Neural progenitor cell (in vitro differentiated cells): ENCODE results near the gene CREB5. TPM values are rescaled to one million over a fixed set of nuclear protein-coding genes. Genes with fewer than 3 reads are reported as not detected.

ENCODE experiments used
- DNase-seq: peaks from one replicate; pipeline ENCODE4 v3.0.0-alpha.2; 2016; ENCODE audit warnings: low spot score
- H2AFZ ChIP-seq: fragments of 200-600 bp; sonication (generic); replicated peaks from 2 replicates; pipeline ENCODE4 v1.6.1; 2016; ENCODE audit warnings: antibody characterized with exemption
- H3F3A ChIP-seq: fragments of 200-600 bp; sonication (generic); 2 replicates; pipeline ENCODE4 v1.6.1; 2016; ENCODE audit warnings: antibody characterized with exemption, low read depth
- H3K27ac ChIP-seq: fragments of 200-600 bp; sonication (generic); 2 replicates; pipeline ENCODE4 v1.5.1; 2016; ENCODE audit warnings: mild to moderate bottlenecking
- H3K27me3 ChIP-seq: fragments of 200-600 bp; sonication (generic); 2 replicates; pipeline ENCODE4 v1.6.1; 2016; ENCODE audit warnings: mild to moderate bottlenecking, moderate library complexity
- H3K36me3 ChIP-seq: fragments of 200-600 bp; sonication (generic); 2 replicates; pipeline ENCODE4 v1.5.1; 2016
- H3K4me1 ChIP-seq: fragments of 200-600 bp; sonication (generic); 2 replicates; pipeline ENCODE4 v1.6.1; 2016; ENCODE audit warnings: mixed run types
- H3K4me2 ChIP-seq: fragments of 200-600 bp; sonication (generic); 2 replicates; pipeline ENCODE4 v1.6.1; 2016
- H3K4me3 ChIP-seq: fragments of 200-600 bp; sonication (generic); 2 replicates; pipeline ENCODE4 v1.5.1; 2016
- H3K79me2 ChIP-seq: fragments of 200-600 bp; sonication (generic); 2 replicates; pipeline ENCODE4 v1.6.1; 2016; ENCODE audit warnings: low read depth
- H3K9ac ChIP-seq: fragments of 200-600 bp; sonication (generic); 2 replicates; pipeline ENCODE4 v1.6.1; 2016
- H3K9me3 ChIP-seq: fragments of 200-600 bp; sonication (generic); 2 replicates; pipeline ENCODE4 v1.5.1; 2016; ENCODE audit warnings: low read depth
- H4K20me1 ChIP-seq: fragments of 200-600 bp; sonication (generic); 2 replicates; pipeline ENCODE4 v1.6.1; 2016; ENCODE audit warnings: low read depth
- H3K27ac Mint-ChIP-seq: 3 replicates; pipeline ENCODE4 v1.8.0; 2021; ENCODE audit warnings: mixed read lengths
- H3K27me3 Mint-ChIP-seq: 2 replicates; pipeline ENCODE4 v1.8.0; 2022; ENCODE audit warnings: low read depth, mild to moderate bottlenecking, inconsistent platforms, moderate library complexity, mixed read lengths; ENCODE audit not compliant: insufficient read depth
- H3K36me3 Mint-ChIP-seq: 3 replicates; pipeline ENCODE4 v1.8.0; 2021; ENCODE audit warnings: mixed read lengths
- H3K4me1 Mint-ChIP-seq: 3 replicates; pipeline ENCODE4 v1.8.0; 2021; ENCODE audit warnings: mixed read lengths
- H3K4me3 Mint-ChIP-seq: 3 replicates; pipeline ENCODE4 v1.8.0; 2021; ENCODE audit warnings: mild to moderate bottlenecking, moderate library complexity, mixed read lengths
- H3K9me3 Mint-ChIP-seq: 3 replicates; pipeline ENCODE4 v1.8.0; 2020; ENCODE audit warnings: mixed read lengths
- EZH2 ChIP-seq: fragments of 200-600 bp; sonication (generic); IDR thresholded peaks from 2 replicates; pipeline ENCODE4 v1.6.1; 2017; ENCODE audit warnings: antibody characterized with exemption, mild to moderate bottlenecking, moderate library complexity
- EZH2phosphoT487 ChIP-seq: fragments of 200-600 bp; sonication (generic); IDR thresholded peaks from 2 replicates; pipeline ENCODE4 v1.6.1; 2017; ENCODE audit warnings: antibody characterized with exemption
- total RNA-seq: library from RNA; depleted of rRNA; stranded (reverse); fragments of >200 nt; gene quantifications from 2 replicates; pipeline ENCODE4 v1.2.3, GENCODE V29; 2015; ENCODE audit warnings: low replicate concordance
- TF ChIP-seq, protein P1 (sequence below): fragments of 200-600 bp; sonication (generic); IDR thresholded peaks from 2 replicates; pipeline ENCODE4 v1.5.1; 2017; ENCODE audit warnings: antibody characterized with exemption, mild to moderate bottlenecking

Gene CREB5
- total RNA-seq, 1 donor from 2014 or later = 1.2 TPM

DNA sequence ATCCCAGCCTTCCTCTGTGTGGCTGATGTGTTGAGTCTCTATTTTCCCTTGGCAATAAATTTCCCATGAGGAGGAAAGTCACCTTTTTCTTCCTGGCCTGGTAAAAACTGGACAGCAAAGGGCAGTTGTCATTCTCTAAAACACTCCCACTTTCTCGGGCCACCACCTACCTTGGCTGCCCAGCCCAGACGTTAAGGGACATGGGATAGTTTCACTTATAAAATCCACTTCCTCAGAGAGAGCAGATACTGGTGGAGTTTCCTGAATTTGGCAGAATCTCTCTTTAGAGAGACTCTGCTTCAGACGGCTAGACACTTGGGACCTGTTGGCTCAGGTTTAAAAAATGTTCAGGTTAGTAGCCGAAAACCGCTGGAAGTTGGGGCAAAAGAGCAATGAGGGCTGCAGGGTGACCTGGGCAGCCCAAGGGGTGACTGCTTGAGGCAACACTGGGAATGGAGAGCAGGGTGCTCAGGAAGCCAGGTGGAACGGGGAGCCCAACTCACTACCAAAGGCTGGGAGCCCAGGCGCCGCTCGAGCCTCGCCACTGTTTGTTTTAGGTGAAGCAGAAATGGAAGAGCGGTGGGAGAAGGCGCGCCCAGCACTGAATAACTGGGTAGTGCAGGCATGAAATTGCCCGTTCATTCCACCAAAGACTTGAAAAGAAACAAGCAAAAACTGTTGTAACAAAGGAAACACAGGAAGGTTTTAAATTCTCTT is 359.7 kb downstream of the CREB5 start:
- no peak overlapping the region for H3K4me3 ChIP-seq
- no peaks in the 10 kb centered on the region for H4K20me1 ChIP-seq
- no peaks in the 10 kb centered on the region for H3F3A ChIP-seq
- no peak for DNase-seq
- H2AFZ ChIP-seq = peak overlapping the region; percentile 28
- Mint-ChIP-seq H3K27ac (no peak overlapping the region), H3K4me1 (no peaks in the 10 kb centered on the region), H3K9me3 (no peaks in the 10 kb centered on the region), H3K36me3 (no peaks in the 10 kb centered on the region), H3K4me3 (no peak overlapping the region), H3K27me3 (no peaks in the 10 kb centered on the region)
- H3K9ac ChIP-seq = no peak overlapping the region
- TF ChIP-seq EZH2 (no peak), EZH2phosphoT487 (no peak)
- TF ChIP-seq, protein P1, sequence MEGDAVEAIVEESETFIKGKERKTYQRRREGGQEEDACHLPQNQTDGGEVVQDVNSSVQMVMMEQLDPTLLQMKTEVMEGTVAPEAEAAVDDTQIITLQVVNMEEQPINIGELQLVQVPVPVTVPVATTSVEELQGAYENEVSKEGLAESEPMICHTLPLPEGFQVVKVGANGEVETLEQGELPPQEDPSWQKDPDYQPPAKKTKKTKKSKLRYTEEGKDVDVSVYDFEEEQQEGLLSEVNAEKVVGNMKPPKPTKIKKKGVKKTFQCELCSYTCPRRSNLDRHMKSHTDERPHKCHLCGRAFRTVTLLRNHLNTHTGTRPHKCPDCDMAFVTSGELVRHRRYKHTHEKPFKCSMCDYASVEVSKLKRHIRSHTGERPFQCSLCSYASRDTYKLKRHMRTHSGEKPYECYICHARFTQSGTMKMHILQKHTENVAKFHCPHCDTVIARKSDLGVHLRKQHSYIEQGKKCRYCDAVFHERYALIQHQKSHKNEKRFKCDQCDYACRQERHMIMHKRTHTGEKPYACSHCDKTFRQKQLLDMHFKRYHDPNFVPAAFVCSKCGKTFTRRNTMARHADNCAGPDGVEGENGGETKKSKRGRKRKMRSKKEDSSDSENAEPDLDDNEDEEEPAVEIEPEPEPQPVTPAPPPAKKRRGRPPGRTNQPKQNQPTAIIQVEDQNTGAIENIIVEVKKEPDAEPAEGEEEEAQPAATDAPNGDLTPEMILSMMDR = no peak
- H3K27me3 ChIP-seq = no peaks in the 10 kb centered on the region
- no peaks in the 10 kb centered on the region for H3K4me1 ChIP-seq
- no peak overlapping the region for H3K27ac ChIP-seq
- no peak overlapping the region for H3K4me2 ChIP-seq
- H3K36me3 ChIP-seq = no peaks in the 10 kb centered on the region
- H3K79me2 ChIP-seq = no peaks in the 10 kb centered on the region
- H3K9me3 ChIP-seq = no peaks in the 10 kb centered on the region

- H2AFZ ChIP-seq = no peak overlapping the region
- no peak overlapping the region for H3K4me3 ChIP-seq
- no peak overlapping the region for H3K27ac Mint-ChIP-seq
- no peaks in the 10 kb centered on the region for H3K4me1 Mint-ChIP-seq
- no peak overlapping the region for H3K27ac ChIP-seq
- DNase-seq = no peak
- H3F3A ChIP-seq = no peaks in the 10 kb centered on the region
- no peaks in the 10 kb centered on the region for H3K9me3 ChIP-seq
- H3K9ac ChIP-seq = no peak overlapping the region
- no peaks in the 10 kb centered on the region for H3K36me3 ChIP-seq
- TF ChIP-seq EZH2phosphoT487 (no peak), EZH2 (no peak)
- TF ChIP-seq, protein P1 = no peak
- no peaks in the 10 kb centered on the region for H3K36me3 Mint-ChIP-seq
- H3K4me1 ChIP-seq = no peaks in the 10 kb centered on the region
- no peak overlapping the region for H3K4me2 ChIP-seq
- H3K79me2 ChIP-seq = no peaks in the 10 kb centered on the region
- H3K27me3 ChIP-seq = no peaks in the 10 kb centered on the region
- H4K20me1 ChIP-seq = no peaks in the 10 kb centered on the region
- H3K9me3 Mint-ChIP-seq = no peaks in the 10 kb centered on the region
- H3K4me3 Mint-ChIP-seq = no peak overlapping the region
- H3K27me3 Mint-ChIP-seq = no peaks in the 10 kb centered on the region
Measured at GRCh38 chr7:28773423-28774145, 361.3 kb downstream of the CREB5 start.

DNA sequence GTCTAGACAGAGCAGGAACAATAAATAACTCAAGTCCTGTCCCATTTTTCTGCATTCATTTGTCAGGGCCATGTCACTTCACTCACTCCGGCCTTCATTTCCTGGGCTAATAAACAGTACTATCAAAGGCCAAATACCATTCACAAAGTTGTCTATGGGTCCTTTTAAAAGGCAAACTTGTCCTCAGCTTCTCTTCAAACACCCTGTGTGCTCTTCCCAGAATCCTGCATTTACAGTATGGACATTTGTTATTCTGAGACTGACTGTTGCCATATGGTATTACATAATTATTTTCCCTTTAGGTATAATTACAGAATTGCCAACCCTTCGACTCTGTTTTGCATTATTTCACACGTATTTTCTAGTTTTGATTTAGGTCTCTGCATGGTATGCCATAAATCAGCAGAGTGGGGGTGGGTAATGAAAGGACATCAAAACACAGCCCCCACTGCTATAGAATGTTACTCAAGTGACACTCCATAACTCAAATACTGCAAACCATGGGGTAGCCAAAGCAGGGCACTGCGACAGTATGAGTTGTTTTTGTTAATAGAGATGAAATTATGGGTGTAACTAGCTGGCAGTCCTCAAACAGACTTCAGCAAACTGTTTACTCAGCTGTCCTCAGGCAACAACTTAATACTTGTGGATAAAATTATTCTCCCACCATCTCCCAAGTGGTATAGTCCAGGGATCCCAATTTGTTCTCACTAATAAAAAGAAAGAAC is 362.1 kb downstream of the CREB5 start:
- Histone ChIP-seq H3K9me3 (no peaks in the 10 kb centered on the region), H4K20me1 (no peaks in the 10 kb centered on the region), H3K4me2 (no peak overlapping the region), H3K27me3 (no peaks in the 10 kb centered on the region), H3K79me2 (no peaks in the 10 kb centered on the region), H3K36me3 (no peaks in the 10 kb centered on the region), H3K27ac (no peak overlapping the region), H3K4me3 (no peak overlapping the region), H2AFZ (no peak overlapping the region), H3K9ac (no peak overlapping the region), H3K4me1 (no peaks in the 10 kb centered on the region), H3F3A (no peaks in the 10 kb centered on the region)
- no peak overlapping the region for H3K27ac Mint-ChIP-seq
- H3K27me3 Mint-ChIP-seq = no peaks in the 10 kb centered on the region
- TF ChIP-seq EZH2 (no peak), EZH2phosphoT487 (no peak)
- TF ChIP-seq, protein P1 = no peak
- no peaks in the 10 kb centered on the region for H3K36me3 Mint-ChIP-seq
- no peak overlapping the region for H3K4me3 Mint-ChIP-seq
- no peaks in the 10 kb centered on the region for H3K4me1 Mint-ChIP-seq
- no peak for DNase-seq
- no peaks in the 10 kb centered on the region for H3K9me3 Mint-ChIP-seq
